Suprapubic skin (tissue), 3 donors: ENCODE results near the gene SEPTIN8.

ENCODE experiments used
- CTCF ChIP-seq, 2 donors: fragments of 200-600 bp in 1 of 2; fragments of 450-650 bp in 1 of 2; sonication (generic) in 1 of 2; IDR thresholded peaks; one replicate each; pipeline ENCODE4 v1.5.1; 2016 to 2019; ENCODE audit warnings: antibody characterized with exemption in 2 of 2, mild to moderate bottlenecking in 1 of 2, moderate library complexity in 1 of 2
- POLR2A ChIP-seq, 2 donors: fragments of 450-650 bp; IDR thresholded peaks; one replicate each; pipeline ENCODE4 v1.6.1; 2017; ENCODE audit warnings: antibody characterized with exemption in 2 of 2, mild to moderate bottlenecking in 2 of 2, moderate library complexity in 2 of 2

- TF ChIP-seq CTCF (IDR thresholded peaks at IDR 0.05) (no peak), POLR2A (IDR thresholded peaks at IDR 0.05) (no peak)
These were observed 72.2 kb downstream of the SEPTIN8 start for GRCh38 chr5:132704875-132705274.
